GM19452 (cell line): ENCODE results near the gene OR5B21.

Experiments used
- ATAC-seq: cut with Tn5 transposase; IDR thresholded peaks from one replicate; pipeline ENCODE4 v1.9.1; 2021; ENCODE audit not compliant: unreplicated experiment

The OR5B21 gene

GRCh38 chr11:58494101-58494500 lies 13.8 kb downstream of the OR5B21 start:
- ATAC-seq: no peak

GRCh38 chr11:58493676-58494075 lies 14.2 kb downstream of the OR5B21 start:
- ATAC-seq: no peak

- ATAC-seq: no peak
Measured at GRCh38 chr11:58490827-58491226, 17.1 kb downstream of the OR5B21 start.

- ATAC-seq: no peak
Measured at GRCh38 chr11:58487170-58487569, 20.7 kb downstream of the OR5B21 start.

GRCh38 chr11:58485961-58486360 lies 21.9 kb downstream of the OR5B21 start:
- ATAC-seq: no peak

GRCh38 chr11:58471892-58472291 lies 36.0 kb downstream of the OR5B21 start:
- ATAC-seq: no peak

- no peak for ATAC-seq
Measured at GRCh38 chr11:58466293-58466692, 41.6 kb downstream of the OR5B21 start.

GRCh38 chr11:58465690-58466089 lies 42.2 kb downstream of the OR5B21 start:
- ATAC-seq: no peak
